Caco-2 (cell line): ENCODE measurements around the gene PTPRF. TPM values are rescaled to one million over a fixed set of nuclear protein-coding genes. Genes with fewer than 3 reads are reported as not detected.
"Not testable (repeated sequence)": the region's sequence is repeated elsewhere in the genome, so short reads cannot be mapped to it uniquely, and the experiment has no call there.

Experiments
- BruUV-seq: library from RNA; stranded (reverse); fragments of 400-500 nt; replicated peaks from 2 replicates; lab custom pipeline; 2021; lab: Mats Ljungman, UMichigan
- CTCF ChIA-PET: fragments of 300-600 bp; sonication (Branson Sonifier 250); formaldehyde crosslinking; loops from one replicate; lab custom pipeline; 2022; ENCODE audit warnings: antibody characterized with exemption; lab: Charles Lee
- POLR2A ChIA-PET: fragments of 300-600 bp; sonication (Branson Sonifier 250); formaldehyde crosslinking; loops from one replicate; lab custom pipeline; 2022; ENCODE audit warnings: antibody characterized with exemption; lab: Charles Lee
- DNase-seq, 2 experiments: peaks; one replicate each; pipeline versions ENCODE4 v3.0.0 to v3.0.0-alpha.2; 2020 to 2022
- H3K27me3 ChIP-seq: replicated peaks from 2 replicates; pipeline ENCODE4 v1.6.0; 2011; ENCODE audit warnings: low read length; ENCODE audit not compliant: control insufficient read depth, insufficient read depth
- H3K36me3 ChIP-seq: 2 replicates; pipeline ENCODE4 v1.5.1; 2011; ENCODE audit warnings: low read length; ENCODE audit not compliant: control insufficient read depth, insufficient read depth
- H3K4me1 ChIP-seq: fragments of 250-450 bp; sonication (Bioruptor Pico); 2 replicates; pipeline ENCODE4 v1.5.1; 2020; ENCODE audit warnings: mild to moderate bottlenecking
- H3K4me3 ChIP-seq: 2 replicates; pipeline ENCODE4 v1.5.1; 2011; ENCODE audit warnings: low read depth, mild to moderate bottlenecking, control low read depth, low read length
- H3K9me3 ChIP-seq: fragments of 250-450 bp; sonication (Bioruptor Pico); 2 replicates; pipeline ENCODE4 v1.5.1; 2020; ENCODE audit warnings: mild to moderate bottlenecking, moderate library complexity
- H3K27ac Mint-ChIP-seq: one replicate; pipeline ENCODE4 v1.8.0; 2022; ENCODE audit warnings: mixed read lengths; ENCODE audit not compliant: unreplicated experiment
- H3K27me3 Mint-ChIP-seq: one replicate; pipeline ENCODE4 v1.8.0; 2022; ENCODE audit warnings: mixed read lengths; ENCODE audit not compliant: insufficient read depth, unreplicated experiment
- H3K36me3 Mint-ChIP-seq: one replicate; pipeline ENCODE4 v1.8.0; 2022; ENCODE audit warnings: mild to moderate bottlenecking, mixed read lengths; ENCODE audit not compliant: insufficient read depth, unreplicated experiment
- H3K4me1 Mint-ChIP-seq: one replicate; pipeline ENCODE4 v1.8.0; 2022; ENCODE audit warnings: low read depth, mixed read lengths; ENCODE audit not compliant: unreplicated experiment
- H3K4me3 Mint-ChIP-seq: one replicate; pipeline ENCODE4 v1.8.0; 2022; ENCODE audit warnings: mild to moderate bottlenecking, moderate library complexity, mixed read lengths; ENCODE audit not compliant: unreplicated experiment
- H3K9me3 Mint-ChIP-seq: one replicate; pipeline ENCODE4 v1.8.0; 2022; ENCODE audit warnings: mixed read lengths; ENCODE audit not compliant: unreplicated experiment
- CTCF ChIP-seq, 2 experiments: fragments of 200-600 bp in 1 of 2; IDR thresholded peaks; 1 replicate in 1 of 2; 2 replicates in 1 of 2; pipeline versions ENCODE4 v1.5.1 to v1.8.0; 2011 to 2022; ENCODE audit warnings: antibody characterized with exemption in 1 of 2, control low read depth in 1 of 2, inconsistent platforms in 1 of 2, low read depth in 1 of 2, low read length in 1 of 2, mild to moderate bottlenecking in 1 of 2, moderate library complexity in 1 of 2; ENCODE audit not compliant: insufficient read depth in 1 of 2, severe bottlenecking in 1 of 2, unreplicated experiment in 1 of 2
- intact Hi-C: fragments of 100-400 bp; cut with micrococcal nuclease; formaldehyde crosslinking; loops from one replicate; pipeline ENCODE4 v1.10.0; 2022; ENCODE audit not compliant: unreplicated experiment
- total RNA-seq: library from RNA; stranded (reverse); gene quantifications from 2 replicates; pipeline ENCODE4 v1.2.3, GENCODE V29; 2022

PTPRF gene
- total RNA-seq, 1 experiment from 2014 or later, result 158 TPM

GRCh38 chr1:43499898-43500297, 30.8 kb upstream of the PTPRF start:
- H3K27ac Mint-ChIP-seq, result no peak overlapping the region
- DNase-seq, result no peak
- no peaks in the 10 kb centered on the region for H3K4me1 Mint-ChIP-seq
- no peak for TF ChIP-seq CTCF (IDR thresholded peaks at IDR 0.05; ENCODE audit: insufficient read depth in 1 of 2, low read depth in 1 of 2, low read length in 1 of 2, severe bottlenecking in 1 of 2, unreplicated experiment in 1 of 2)
- H3K4me1 ChIP-seq, result no peaks in the 10 kb centered on the region
- H3K36me3 Mint-ChIP-seq, result no peaks in the 10 kb centered on the region
- no peaks in the 10 kb centered on the region for H3K36me3 ChIP-seq
- POLR2A ChIA-PET, result no interaction called here
- H3K9me3 Mint-ChIP-seq, result no peaks in the 10 kb centered on the region
- H3K27me3 ChIP-seq, result no peaks in the 10 kb centered on the region
- BruUV-seq, result no TSS peak
- intact Hi-C loops, result no loop called here
- H3K4me3 ChIP-seq, result no peak overlapping the region
- no peak overlapping the region for H3K4me3 Mint-ChIP-seq
- H3K27me3 Mint-ChIP-seq, result no peaks in the 10 kb centered on the region
- CTCF ChIA-PET, result no interaction called here
- H3K9me3 ChIP-seq, result no peaks in the 10 kb centered on the region

- BruUV-seq, H3K4me3 Mint-ChIP-seq, H3K36me3 ChIP-seq, H3K36me3 Mint-ChIP-seq, H3K27me3 Mint-ChIP-seq, H3K9me3 ChIP-seq, H3K4me3 ChIP-seq, H3K27me3 ChIP-seq, H3K9me3 Mint-ChIP-seq, H3K4me1 ChIP-seq, H3K4me1 Mint-ChIP-seq, CTCF ChIA-PET, intact Hi-C loops, POLR2A ChIA-PET, DNase-seq, H3K27ac Mint-ChIP-seq: not testable (repeated sequence)
Measured at GRCh38 chr1:43501806-43502205, 28.9 kb upstream of the PTPRF start.

GRCh38 chr1:43503534-43503933, 27.1 kb upstream of the PTPRF start:
- Mint-ChIP-seq H3K36me3 (no peaks in the 10 kb centered on the region), H3K9me3 (no peaks in the 10 kb centered on the region), H3K27ac (no peak overlapping the region), H3K4me3 (no peak overlapping the region), H3K4me1 (no peaks in the 10 kb centered on the region), H3K27me3 (no peaks in the 10 kb centered on the region)
- intact Hi-C loops, result no loop called here
- no peaks in the 10 kb centered on the region for H3K36me3 ChIP-seq
- no peaks in the 10 kb centered on the region for H3K4me1 ChIP-seq
- DNase-seq, result no peak
- CTCF ChIA-PET, result no interaction called here
- no TSS peak for BruUV-seq
- no peaks in the 10 kb centered on the region for H3K9me3 ChIP-seq
- POLR2A ChIA-PET, result no interaction called here
- no peak for TF ChIP-seq CTCF (IDR thresholded peaks at IDR 0.05; ENCODE audit: insufficient read depth in 1 of 2, low read depth in 1 of 2, low read length in 1 of 2, severe bottlenecking in 1 of 2, unreplicated experiment in 1 of 2)
- H3K4me3 ChIP-seq, result no peak overlapping the region
- no peaks in the 10 kb centered on the region for H3K27me3 ChIP-seq
